ENCODE results near the gene MT1G. TPM values are rescaled to one million over a fixed set of nuclear protein-coding genes. Genes with fewer than 3 reads are reported as not detected.
"Not testable (repeated sequence)": the region's sequence is repeated elsewhere in the genome, so short reads cannot be mapped to it uniquely, and the experiment has no call there.

MT1G gene
- total and polyA plus RNA-seq, 11 donors, result 1.4 to 19.1 (median 6.6) TPM; not detected in 7

DNA sequence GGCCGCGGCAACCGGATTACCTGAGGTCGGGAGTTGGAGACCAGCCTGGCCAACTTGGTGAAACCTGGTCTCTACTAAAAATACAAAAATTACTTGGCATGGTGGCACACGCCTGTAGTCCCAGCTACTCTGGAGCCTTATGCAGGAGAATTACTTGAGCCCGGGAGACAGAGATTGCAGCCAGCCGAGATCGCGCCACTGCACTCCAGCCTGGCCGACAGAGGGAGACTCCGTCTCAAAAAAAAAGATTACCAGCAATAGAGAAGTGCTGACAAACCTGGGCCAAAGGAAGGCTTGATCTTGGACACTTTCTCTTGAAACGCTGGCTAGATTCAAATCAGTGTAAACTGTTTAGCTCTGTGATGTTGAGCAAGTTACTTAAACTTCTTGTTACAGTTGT lies 6.1 kb upstream of the MT1G start:
- Histone ChIP-seq H3K36me3 (no peaks in the 10 kb centered on the region), H3K4me3 (no peak overlapping the region), H3K4me1 (peaks cover 0 to 19% (median 9%) of the 10 kb centered on the region in 12 donors), H3K27ac (no peak overlapping the region), H3K9me3 (no peaks in the 10 kb centered on the region), H3K27me3 (peaks cover 0 to 58% (median 23%) of the 10 kb centered on the region in 9 donors)
- TF ChIP-seq, protein P1, sequence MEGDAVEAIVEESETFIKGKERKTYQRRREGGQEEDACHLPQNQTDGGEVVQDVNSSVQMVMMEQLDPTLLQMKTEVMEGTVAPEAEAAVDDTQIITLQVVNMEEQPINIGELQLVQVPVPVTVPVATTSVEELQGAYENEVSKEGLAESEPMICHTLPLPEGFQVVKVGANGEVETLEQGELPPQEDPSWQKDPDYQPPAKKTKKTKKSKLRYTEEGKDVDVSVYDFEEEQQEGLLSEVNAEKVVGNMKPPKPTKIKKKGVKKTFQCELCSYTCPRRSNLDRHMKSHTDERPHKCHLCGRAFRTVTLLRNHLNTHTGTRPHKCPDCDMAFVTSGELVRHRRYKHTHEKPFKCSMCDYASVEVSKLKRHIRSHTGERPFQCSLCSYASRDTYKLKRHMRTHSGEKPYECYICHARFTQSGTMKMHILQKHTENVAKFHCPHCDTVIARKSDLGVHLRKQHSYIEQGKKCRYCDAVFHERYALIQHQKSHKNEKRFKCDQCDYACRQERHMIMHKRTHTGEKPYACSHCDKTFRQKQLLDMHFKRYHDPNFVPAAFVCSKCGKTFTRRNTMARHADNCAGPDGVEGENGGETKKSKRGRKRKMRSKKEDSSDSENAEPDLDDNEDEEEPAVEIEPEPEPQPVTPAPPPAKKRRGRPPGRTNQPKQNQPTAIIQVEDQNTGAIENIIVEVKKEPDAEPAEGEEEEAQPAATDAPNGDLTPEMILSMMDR (IDR thresholded peaks at IDR 0.05), result peak; percentile 37 to 67 (median 55)
- TF ChIP-seq POLR2A (IDR thresholded peaks at IDR 0.05), result no peak
- WGBS, 4 donors, result 38 to 43% (median 41%) methylated on average over 12 of the region's 12 CpGs
- intact Hi-C loops (cut with DNase I), result loop anchor here in 2 of 10 donors (1.0 to 2.0 kb wide), 2 partner anchors 28 to 29 kb away; no protein-coding TSS in a partner anchor
- ATAC-seq, result peak in 3 of 4 donors; percentile 42 to 66 (median 55)
- DNase-seq, result no peak

DNA sequence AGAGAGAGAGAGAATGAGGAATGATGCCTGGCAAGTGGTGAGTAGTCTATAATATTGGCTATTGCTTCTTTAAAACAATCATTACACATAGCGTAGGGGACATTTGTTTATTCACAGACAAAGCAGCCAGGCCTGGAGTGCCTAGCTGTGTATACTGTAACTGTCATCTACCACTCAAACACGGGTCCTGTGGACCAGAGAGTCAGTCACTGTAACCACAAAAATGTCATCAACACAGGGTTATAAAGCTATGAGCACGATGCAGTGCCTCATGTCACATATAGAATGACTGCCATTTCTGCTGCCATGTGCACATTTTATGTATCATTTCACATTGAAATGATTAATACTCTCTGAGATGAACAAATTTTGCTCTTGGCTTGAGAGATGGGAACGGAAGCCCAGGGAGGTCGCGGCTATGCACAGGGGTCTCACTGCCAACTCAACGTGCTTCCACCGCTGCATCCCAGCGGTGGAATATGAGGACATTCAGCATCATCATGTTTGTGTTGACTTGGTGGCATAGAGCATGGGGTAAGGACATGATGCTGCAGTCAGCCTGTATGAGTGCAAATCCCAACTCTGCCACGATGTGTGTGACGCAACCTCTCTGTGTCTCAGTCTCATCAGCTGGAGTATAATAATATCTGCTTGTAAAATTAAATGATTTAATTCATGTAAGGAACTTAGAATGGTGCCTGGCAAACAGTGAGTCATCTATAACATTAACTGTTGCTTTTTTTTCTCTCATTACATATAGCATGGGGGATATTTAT lies 5.1 kb upstream of the MT1G start:
- DNase-seq (no peak), ATAC-seq (no peak)
- H3K4me1 ChIP-seq, result peaks cover 0 to 23% (median 11%) of the 10 kb centered on the region in 12 donors
- no peak overlapping the region for H3K4me3 ChIP-seq
- TF ChIP-seq POLR2A (IDR thresholded peaks at IDR 0.05), result no peak
- TF ChIP-seq, protein P1 (IDR thresholded peaks at IDR 0.05), result no peak
- H3K36me3 ChIP-seq, result no peaks in the 10 kb centered on the region
- WGBS, 4 donors, result 86 to 90% (median 88%) methylated on average over 11 of the region's 11 CpGs
- no peak overlapping the region for H3K27ac ChIP-seq
- H3K27me3 ChIP-seq, result peaks cover 6 to 68% (median 32%) of the 10 kb centered on the region in 9 donors
- intact Hi-C loops (cut with DNase I), result no loop called here
- H3K9me3 ChIP-seq, result no peaks in the 10 kb centered on the region

DNA sequence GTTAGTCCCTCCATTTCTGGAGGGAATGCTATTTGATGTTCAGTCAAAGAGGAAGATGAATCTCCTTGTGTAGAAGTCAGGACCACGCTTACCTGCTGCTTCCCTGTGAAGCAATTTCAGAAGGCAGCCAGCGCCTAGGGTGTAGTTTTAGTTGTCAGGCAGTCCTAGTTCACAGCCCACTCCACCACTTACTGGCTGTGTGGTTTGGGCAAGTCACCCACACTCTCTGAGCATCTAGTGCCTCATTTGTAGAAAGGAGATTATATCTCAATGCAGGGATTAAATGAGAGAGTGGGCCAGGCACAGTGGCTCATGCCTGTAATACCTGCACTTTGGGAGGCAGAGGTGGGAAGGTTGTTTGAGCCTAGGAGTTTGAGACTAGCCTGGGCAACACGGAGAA lies 4.3 kb upstream of the MT1G start:
- H3K36me3 ChIP-seq; DNase-seq; H3K4me3 ChIP-seq; H3K27ac ChIP-seq; intact Hi-C loops (cut with DNase I); H3K9me3 ChIP-seq; ATAC-seq: not testable (repeated sequence)
- peaks cover 0 to 28% (median 15%) of the 10 kb centered on the region in 12 donors for H3K4me1 ChIP-seq
- H3K27me3 ChIP-seq, result peaks cover 13 to 76% (median 33%) of the 10 kb centered on the region in 9 donors
- WGBS, 4 donors, result 67 to 87% (median 72%) methylated on average over 3 of the region's 3 CpGs

DNA sequence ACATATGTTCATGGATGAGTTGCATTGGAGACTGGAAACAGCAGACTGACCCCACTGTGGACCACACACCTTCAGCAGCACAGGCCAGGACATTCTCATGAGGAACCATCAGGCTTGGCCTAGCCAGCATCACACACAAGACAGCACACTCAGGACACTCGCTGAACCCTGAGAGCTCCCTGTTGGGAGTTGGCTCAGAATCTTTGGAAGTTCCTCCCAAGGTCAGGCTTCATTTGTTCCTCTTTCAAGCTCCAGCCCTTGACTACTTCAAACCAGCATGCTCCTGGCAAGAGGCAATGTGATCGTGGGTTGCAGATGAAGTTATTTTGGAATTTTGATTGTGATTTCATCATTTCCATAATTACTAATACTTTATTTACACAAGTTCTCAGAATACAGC lies 3.8 kb upstream of the MT1G start:
- H3K4me3 ChIP-seq; intact Hi-C loops (cut with DNase I); DNase-seq; ATAC-seq; H3K27ac ChIP-seq; H3K36me3 ChIP-seq; H3K9me3 ChIP-seq: not testable (repeated sequence)
- Histone ChIP-seq H3K27me3 (peaks cover 14 to 81% (median 33%) of the 10 kb centered on the region in 9 donors), H3K4me1 (peaks cover 0 to 28% (median 15%) of the 10 kb centered on the region in 12 donors)
- WGBS, 4 donors, result 65 to 84% (median 71%) methylated on average over 2 of the region's 2 CpGs

DNA sequence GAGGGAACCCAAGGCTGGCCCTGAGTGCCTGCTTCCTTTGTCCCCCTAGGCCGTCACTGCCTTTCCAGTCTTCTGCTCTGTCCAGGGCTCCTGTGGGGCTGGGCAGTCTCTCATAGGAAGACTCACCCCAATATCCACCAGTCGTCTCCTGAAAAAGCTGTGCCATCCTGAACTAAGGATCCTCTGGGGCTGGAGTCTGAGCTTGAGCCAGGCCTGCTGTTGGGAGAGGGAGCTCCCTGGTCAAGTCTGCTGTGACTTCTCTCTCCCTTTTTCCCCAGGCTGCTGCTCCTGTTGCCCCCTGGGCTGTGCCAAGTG lies 2.7 kb upstream of the MT1G start:
- Histone ChIP-seq H3K27ac (no peak overlapping the region), H3K27me3 (peaks cover 13 to 88% (median 41%) of the 10 kb centered on the region in 9 donors), H3K4me1 (peaks cover 0 to 22% (median 10%) of the 10 kb centered on the region in 12 donors), H3K36me3 (no peaks in the 10 kb centered on the region), H3K9me3 (no peaks in the 10 kb centered on the region), H3K4me3 (no peak overlapping the region)
- no peak for DNase-seq
- 50 to 71% (median 60%) methylated on average over 1 to 2 of the region's 2 CpGs for WGBS, 4 donors
- no peak for ATAC-seq
- no peak for TF ChIP-seq POLR2A (IDR thresholded peaks at IDR 0.05)
- TF ChIP-seq, protein P1 (IDR thresholded peaks at IDR 0.05), result no peak
- intact Hi-C loops (cut with DNase I), result no loop called here

Measured in heart left ventricle (tissue), 16 donors.